Osteoblast (primary cell): Measurements from ENCODE around the gene AHI1. TPM values are rescaled to one million over a fixed set of nuclear protein-coding genes. Genes with fewer than 3 reads are reported as not detected.

ENCODE experiments used
- DNase-seq: peaks from one replicate; pipeline ENCODE4 v3.0.0; 2011; ENCODE audit warnings: low spot score, mixed read lengths; ENCODE audit not compliant: insufficient read length; ENCODE audit errors: missing footprints
- H2AFZ ChIP-seq: 2 replicates; pipeline ENCODE4 v1.6.0; 2011; ENCODE audit warnings: mild to moderate bottlenecking, low read length
- H3K27ac ChIP-seq: 2 replicates; pipeline ENCODE4 v1.5.1; 2011; ENCODE audit warnings: mild to moderate bottlenecking, low read depth, low read length, moderate library complexity
- H3K27me3 ChIP-seq: 2 replicates; pipeline ENCODE4 v1.6.0; 2012; ENCODE audit warnings: mild to moderate bottlenecking, control low read depth, inconsistent platforms, low read length, moderate library complexity; ENCODE audit not compliant: insufficient read depth
- H3K36me3 ChIP-seq: 2 replicates; pipeline ENCODE4 v1.5.1; 2011; ENCODE audit warnings: mild to moderate bottlenecking, low read length, control low read depth, moderate library complexity; ENCODE audit not compliant: insufficient read depth
- H3K4me1 ChIP-seq: 2 replicates; pipeline ENCODE4 v1.5.1; 2011; ENCODE audit warnings: mild to moderate bottlenecking, low read length, control low read depth, moderate library complexity; ENCODE audit not compliant: insufficient read depth
- H3K4me2 ChIP-seq: 2 replicates; pipeline ENCODE4 v1.6.0; 2011; ENCODE audit warnings: mild to moderate bottlenecking, low read length; ENCODE audit not compliant: insufficient read depth
- H3K4me3 ChIP-seq: fragments of 200-600 bp; sonication (generic); 3 replicates; pipeline ENCODE4 v1.5.1; 2012; ENCODE audit warnings: mild to moderate bottlenecking, low read length, inconsistent platforms; ENCODE audit not compliant: insufficient read depth
- H3K79me2 ChIP-seq: 2 replicates; pipeline ENCODE4 v1.6.0; 2012; ENCODE audit warnings: mild to moderate bottlenecking, low read length, control low read depth, inconsistent platforms; ENCODE audit not compliant: insufficient read depth
- H3K9me3 ChIP-seq: 2 replicates; pipeline ENCODE4 v1.5.1; 2011; ENCODE audit warnings: low read depth, low read length, control low read depth
- H4K20me1 ChIP-seq: 2 replicates; pipeline ENCODE4 v1.6.0; 2012; ENCODE audit warnings: mild to moderate bottlenecking, low read length, control low read depth; ENCODE audit not compliant: insufficient read depth
- CTCF ChIP-seq: IDR thresholded peaks from 2 replicates; pipeline ENCODE4 v1.5.1; 2011; ENCODE audit warnings: mild to moderate bottlenecking, low read depth, low read length, moderate library complexity; ENCODE audit errors: extremely low read depth
- total RNA-seq: library from RNA; depleted of rRNA; stranded (reverse); fragments of >200 nt; gene quantifications from 2 replicates; pipeline ENCODE4 v1.2.3, GENCODE V29; 2012

AHI1 gene
- total RNA-seq, 1 donor = 50.3 TPM

DNA sequence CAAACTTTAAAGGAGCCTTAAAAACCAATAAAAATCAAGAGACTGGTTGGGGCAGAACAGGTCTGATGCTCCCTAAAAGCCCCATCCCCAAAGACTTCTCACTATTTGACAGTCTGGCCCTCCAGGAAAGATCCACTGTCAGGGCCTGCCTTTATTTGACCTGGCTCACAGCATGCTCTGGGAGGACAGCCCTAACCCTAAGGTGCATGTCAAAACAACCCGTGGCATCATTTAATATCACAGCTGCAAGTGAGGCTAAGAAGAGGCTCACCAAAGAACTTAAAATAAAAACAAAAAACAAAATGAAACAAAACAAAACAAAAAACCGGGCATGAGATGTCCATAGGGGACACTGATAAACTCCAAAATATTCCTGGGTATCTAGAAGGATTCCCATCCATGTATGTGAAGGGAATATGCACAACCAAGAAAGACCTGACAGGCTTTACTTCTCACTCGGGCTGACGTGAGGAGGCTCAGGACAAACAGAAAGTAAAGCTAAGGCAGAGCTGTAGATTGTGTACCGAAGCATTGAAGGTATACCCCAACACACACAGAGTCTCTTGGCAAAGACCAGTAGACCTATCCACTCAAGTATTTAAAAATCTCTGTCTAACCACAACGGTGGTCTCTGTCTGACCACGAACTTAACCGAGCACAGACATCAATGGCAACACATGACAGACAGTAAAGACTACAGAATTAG is 57.3 kb downstream of the AHI1 start:
- Histone ChIP-seq H3K79me2 (peaks cover 8% of the 10 kb centered on the region), H3K27me3 (no peaks in the 10 kb centered on the region), H3K9me3 (no peaks in the 10 kb centered on the region), H2AFZ (peak overlapping the region; percentile 71), H3K4me1 (peaks cover 13% of the 10 kb centered on the region), H3K4me3 (peak overlapping the region; percentile 61), H3K4me2 (peak overlapping the region; percentile 86), H4K20me1 (no peaks in the 10 kb centered on the region), H3K27ac (peak overlapping the region; percentile 68), H3K36me3 (peaks cover 28% of the 10 kb centered on the region)
- TF ChIP-seq CTCF = no peak
- DNase-seq = no peak

DNA sequence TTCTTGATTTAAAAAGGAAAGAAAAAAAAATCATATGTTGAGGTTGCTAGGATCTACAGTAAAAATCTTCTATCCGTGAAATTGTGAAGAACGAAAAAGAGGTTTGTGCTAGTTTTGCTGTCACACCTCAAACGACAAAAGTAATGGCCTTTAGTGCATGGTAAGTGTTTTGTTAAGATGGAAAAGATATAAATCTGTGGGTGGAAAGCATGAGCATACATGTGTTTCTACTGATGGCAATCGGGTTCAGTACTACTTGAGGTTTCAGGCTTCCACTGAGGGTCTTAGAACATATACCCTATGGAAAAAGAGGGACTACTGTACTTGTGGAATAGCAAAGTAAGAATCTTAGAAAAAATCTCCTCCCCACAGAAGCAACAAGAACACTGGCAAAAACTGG is 58.0 kb downstream of the AHI1 start:
- Histone ChIP-seq H3K79me2 (peaks cover 8% of the 10 kb centered on the region), H3K4me2 (no peak overlapping the region), H3K27ac (peak overlapping the region; percentile 68), H3K4me3 (no peak overlapping the region), H3K9me3 (no peaks in the 10 kb centered on the region), H4K20me1 (no peaks in the 10 kb centered on the region), H3K4me1 (peaks cover 13% of the 10 kb centered on the region), H3K36me3 (peaks cover 28% of the 10 kb centered on the region), H3K27me3 (no peaks in the 10 kb centered on the region), H2AFZ (no peak overlapping the region)
- no peak for DNase-seq
- TF ChIP-seq CTCF = no peak

DNA sequence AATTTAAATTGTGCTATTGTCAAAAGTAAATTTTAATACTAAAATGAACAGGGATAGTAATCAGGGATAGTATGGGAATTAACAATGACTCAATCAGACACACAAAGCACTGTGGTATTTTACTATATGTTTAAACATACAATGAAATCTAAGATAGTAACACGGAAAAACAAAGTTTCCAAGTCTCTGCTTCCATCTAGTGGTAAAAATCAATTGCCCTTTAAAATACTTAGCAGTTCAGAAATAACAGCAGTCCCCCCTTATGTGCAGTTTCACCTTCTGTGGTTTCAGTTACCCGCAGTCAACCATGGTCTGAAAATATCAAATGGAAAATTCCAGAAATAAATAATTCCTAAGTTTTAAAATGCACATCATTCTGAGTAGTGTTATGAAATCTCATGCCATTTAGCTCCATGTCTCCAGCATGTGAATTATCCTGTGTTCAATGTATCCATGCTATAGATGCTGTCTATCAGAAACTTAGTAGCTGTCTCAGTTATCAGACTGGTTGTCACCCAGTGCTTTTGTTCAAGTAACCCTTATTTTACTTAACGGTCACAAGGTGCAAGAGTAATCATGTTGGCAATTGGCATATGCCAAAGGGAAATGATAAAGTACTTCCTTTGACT is 58.5 kb downstream of the AHI1 start:
- H3K9me3 ChIP-seq = no peaks in the 10 kb centered on the region
- peak; percentile 68 for TF ChIP-seq CTCF
- H3K27me3 ChIP-seq = no peaks in the 10 kb centered on the region
- no peak overlapping the region for H3K27ac ChIP-seq
- H2AFZ ChIP-seq = no peak overlapping the region
- H3K79me2 ChIP-seq = peaks cover 8% of the 10 kb centered on the region
- H3K4me3 ChIP-seq = no peak overlapping the region
- DNase-seq = no peak
- H3K4me1 ChIP-seq = peaks cover 13% of the 10 kb centered on the region
- peaks cover 25% of the 10 kb centered on the region for H3K36me3 ChIP-seq
- no peaks in the 10 kb centered on the region for H4K20me1 ChIP-seq
- no peak overlapping the region for H3K4me2 ChIP-seq

- H3K36me3 ChIP-seq = peaks cover 26% of the 10 kb centered on the region
- no peak for TF ChIP-seq CTCF
Observed at GRCh38 chr6:135434991-135435390, 62.5 kb downstream of the AHI1 start.

More at GRCh38 chr6:135434991-135435390, 62.5 kb downstream of the AHI1 start:
- Histone ChIP-seq H4K20me1 (no peaks in the 10 kb centered on the region), H3K27ac (no peak overlapping the region), H3K27me3 (no peaks in the 10 kb centered on the region), H3K9me3 (no peaks in the 10 kb centered on the region), H3K4me1 (peaks cover 9% of the 10 kb centered on the region), H2AFZ (no peak overlapping the region), H3K4me2 (no peak overlapping the region), H3K4me3 (no peak overlapping the region), H3K79me2 (peaks cover under 1% of the 10 kb centered on the region)
- DNase-seq = no peak
